Trophoblast cell (in vitro differentiated cells and primary cell): ENCODE data around the gene SLC27A5.

ENCODE experiments used
- DNase-seq, 2 donors: peaks; one replicate each; pipeline ENCODE4 v3.0.0-alpha.2; 2016
- H2AFZ ChIP-seq: 2 replicates; pipeline ENCODE4 v1.6.1; 2013; ENCODE audit warnings: low read length, moderate library complexity, mild to moderate bottlenecking; ENCODE audit not compliant: insufficient read depth, poor library complexity
- H2AK5ac ChIP-seq: 2 replicates; pipeline ENCODE4 v1.6.1; 2013; ENCODE audit warnings: mild to moderate bottlenecking, low read length
- H2BK120ac ChIP-seq: 2 replicates; pipeline ENCODE4 v1.6.1; 2013; ENCODE audit warnings: low read length, mild to moderate bottlenecking, moderate library complexity; ENCODE audit not compliant: insufficient read depth, poor library complexity
- H2BK12ac ChIP-seq: 2 replicates; pipeline ENCODE4 v1.6.1; 2013; ENCODE audit warnings: mild to moderate bottlenecking, low read length, moderate library complexity
- H2BK5ac ChIP-seq: 2 replicates; pipeline ENCODE4 v1.6.1; 2013; ENCODE audit warnings: low read length, low read depth, moderate library complexity, mild to moderate bottlenecking; ENCODE audit not compliant: poor library complexity
- H3K14ac ChIP-seq: 2 replicates; pipeline ENCODE4 v1.6.1; 2013; ENCODE audit warnings: mild to moderate bottlenecking, low read length
- H3K18ac ChIP-seq: 2 replicates; pipeline ENCODE4 v1.6.1; 2013; ENCODE audit warnings: mild to moderate bottlenecking, low read length
- H3K23ac ChIP-seq: 2 replicates; pipeline ENCODE4 v1.6.1; 2013; ENCODE audit warnings: low read length
- H3K27ac ChIP-seq: 2 replicates; pipeline ENCODE4 v1.5.1; 2013; ENCODE audit warnings: low read depth, mild to moderate bottlenecking, inconsistent platforms, low read length, moderate library complexity
- H3K27me3 ChIP-seq: 2 replicates; pipeline ENCODE4 v1.6.1; 2013; ENCODE audit warnings: inconsistent platforms, mild to moderate bottlenecking, low read length, moderate library complexity; ENCODE audit not compliant: insufficient read depth
- H3K36me3 ChIP-seq, 2 experiments: 1 replicate in 1 of 2; 2 replicates in 1 of 2; pipeline ENCODE4 v1.6.1; 2013; ENCODE audit warnings: low read length in 2 of 2, mild to moderate bottlenecking in 2 of 2, moderate library complexity in 1 of 2; ENCODE audit not compliant: insufficient read depth in 2 of 2, control insufficient read depth in 1 of 2
- H3K4ac ChIP-seq: 2 replicates; pipeline ENCODE4 v1.6.1; 2013; ENCODE audit warnings: low read depth, mild to moderate bottlenecking, low read length, moderate library complexity
- H3K4me1 ChIP-seq, 2 experiments: 1 replicate in 1 of 2; 2 replicates in 1 of 2; pipeline ENCODE4 v1.6.1; 2013; ENCODE audit warnings: low read length in 2 of 2, mild to moderate bottlenecking in 2 of 2, moderate library complexity in 1 of 2; ENCODE audit not compliant: insufficient read depth in 2 of 2, control insufficient read depth in 1 of 2
- H3K4me2 ChIP-seq: 2 replicates; pipeline ENCODE4 v1.6.1; 2013; ENCODE audit warnings: inconsistent platforms, mild to moderate bottlenecking, low read length, moderate library complexity
- H3K4me3 ChIP-seq: 2 replicates; pipeline ENCODE4 v1.5.1; 2013; ENCODE audit warnings: mild to moderate bottlenecking, low read depth, low read length, inconsistent platforms
- H3K79me1 ChIP-seq: one replicate; pipeline ENCODE4 v1.6.1; 2013; ENCODE audit warnings: low read length
- H3K79me2 ChIP-seq: 2 replicates; pipeline ENCODE4 v1.6.1; 2013; ENCODE audit warnings: low read length, mild to moderate bottlenecking; ENCODE audit not compliant: control insufficient read depth, insufficient read depth, poor library complexity
- H3K9ac ChIP-seq: 2 replicates; pipeline ENCODE4 v1.6.1; 2013; ENCODE audit warnings: mild to moderate bottlenecking, low read length
- H3K9me3 ChIP-seq: 2 replicates; pipeline ENCODE4 v1.6.1; 2013; ENCODE audit warnings: low read depth, mild to moderate bottlenecking, control low read depth, inconsistent platforms, low read length; ENCODE audit not compliant: insufficient read depth
- H4K12ac ChIP-seq: 2 replicates; pipeline ENCODE4 v1.6.1; 2013; ENCODE audit warnings: low read depth, mild to moderate bottlenecking, low read length, moderate library complexity
- H4K8ac ChIP-seq: 2 replicates; pipeline ENCODE4 v1.6.1; 2013; ENCODE audit warnings: low read depth, mild to moderate bottlenecking, low read length, moderate library complexity
- H4K91ac ChIP-seq: one replicate; pipeline ENCODE4 v1.6.1; 2013; ENCODE audit warnings: low read depth, mild to moderate bottlenecking, low read length, moderate library complexity
- WGBS: extraction: QIAGEN DNeasy Blood & Tissue Kit; methylation state at CpG from one replicate; pipeline ENCODE4 v1.1.7; 2013; ENCODE audit warnings: missing lambda C conversion rate; ENCODE audit not compliant: insufficient read length, insufficient coverage; ENCODE audit errors: extremely low coverage; 5-methylcytosine and 5-hydroxymethylcytosine counted together

SLC27A5 gene

DNA sequence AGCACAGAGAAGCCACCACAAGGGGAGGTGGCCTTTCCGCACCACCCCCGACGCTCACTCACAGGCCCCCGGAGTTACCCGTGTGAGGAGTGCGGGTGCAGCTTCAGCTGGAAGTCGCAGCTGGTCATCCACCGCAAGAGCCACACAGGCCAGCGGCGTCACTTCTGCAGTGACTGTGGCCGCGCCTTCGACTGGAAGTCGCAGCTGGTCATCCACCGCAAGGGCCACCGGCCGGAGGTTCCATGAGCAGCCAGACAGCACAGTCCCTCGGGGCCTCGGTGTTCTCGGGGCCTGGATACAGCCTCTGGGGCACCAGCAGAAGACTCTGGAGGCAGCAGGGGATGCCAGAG is 31.3 kb downstream of the SLC27A5 start:
- no peak for DNase-seq
- no peak overlapping the region for H2AFZ ChIP-seq
- no peak overlapping the region for H3K18ac ChIP-seq
- H3K9ac ChIP-seq: no peak overlapping the region
- no peak overlapping the region for H2BK5ac ChIP-seq
- H3K4me1 ChIP-seq: peaks cover 5 to 7% of the 10 kb centered on the region in 2 experiments
- H3K27ac ChIP-seq: no peak overlapping the region
- no peak overlapping the region for H2BK120ac ChIP-seq
- no peak overlapping the region for H3K23ac ChIP-seq
- H3K79me1 ChIP-seq: peaks cover 9% of the 10 kb centered on the region
- H2BK12ac ChIP-seq: no peak overlapping the region
- H3K4me3 ChIP-seq: no peak overlapping the region
- peaks cover 3% of the 10 kb centered on the region for H3K79me2 ChIP-seq
- no CpG with 5 or more reads among the region's 20 CpGs for WGBS
- no peak overlapping the region for H3K4me2 ChIP-seq
- H4K91ac ChIP-seq: no peak overlapping the region
- H3K27me3 ChIP-seq: no peaks in the 10 kb centered on the region
- no peak overlapping the region for H3K4ac ChIP-seq
- H3K36me3 ChIP-seq: peaks cover 13 to 15% of the 10 kb centered on the region in 2 experiments
- no peak overlapping the region for H3K14ac ChIP-seq
- no peak overlapping the region for H4K8ac ChIP-seq
- H3K9me3 ChIP-seq: no peaks in the 10 kb centered on the region
- no peak overlapping the region for H4K12ac ChIP-seq
- H2AK5ac ChIP-seq: no peak overlapping the region

DNA sequence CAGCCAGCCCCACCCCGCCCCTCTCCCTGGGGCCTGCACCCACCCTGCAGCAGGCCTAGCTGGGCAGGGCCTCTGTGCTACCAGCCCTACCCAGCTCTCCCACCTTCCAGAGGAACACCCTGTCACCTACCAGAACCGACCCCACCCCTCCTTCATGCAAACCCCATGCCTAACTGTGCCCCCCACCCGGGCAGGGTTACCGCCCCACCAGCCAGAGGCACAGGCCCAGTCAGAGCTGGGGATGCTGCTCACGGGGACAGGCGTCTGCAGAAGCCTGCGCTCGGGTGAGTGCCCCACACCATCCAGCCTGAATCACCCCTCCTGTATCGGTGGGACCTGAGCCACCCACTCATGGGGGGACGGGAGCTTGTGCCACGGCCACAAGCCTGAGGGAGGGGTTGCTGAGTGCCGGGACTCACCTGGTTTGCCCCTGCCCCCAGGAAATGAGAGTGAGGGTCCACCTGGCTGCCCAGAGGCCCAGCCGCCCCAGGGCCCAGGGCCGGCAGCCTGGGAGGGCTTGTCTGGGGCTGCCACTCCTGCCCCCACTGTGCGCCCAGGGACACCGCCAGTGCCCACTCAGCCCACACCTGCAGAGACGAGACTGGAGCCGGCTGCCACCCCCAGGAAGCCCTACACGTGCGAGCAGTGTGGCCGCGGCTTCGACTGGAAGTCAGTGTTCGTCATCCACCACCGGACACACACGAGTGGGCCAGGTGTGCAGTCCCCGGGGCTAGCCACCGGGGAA is 31.9 kb downstream of the SLC27A5 start:
- Histone ChIP-seq H2BK5ac (no peak overlapping the region), H2AFZ (no peak overlapping the region), H3K27me3 (no peaks in the 10 kb centered on the region), H3K4ac (no peak overlapping the region), H3K9ac (no peak overlapping the region), H3K4me3 (no peak overlapping the region), H2BK12ac (no peak overlapping the region), H3K4me1 (peaks cover 7 to 12% of the 10 kb centered on the region in 2 experiments), H3K79me2 (peaks cover 3% of the 10 kb centered on the region), H2BK120ac (no peak overlapping the region), H3K9me3 (no peaks in the 10 kb centered on the region), H3K18ac (no peak overlapping the region), H4K91ac (no peak overlapping the region), H3K23ac (no peak overlapping the region), H4K8ac (no peak overlapping the region), H3K27ac (no peak overlapping the region), H3K36me3 (peaks cover 13 to 15% of the 10 kb centered on the region in 2 experiments), H4K12ac (no peak overlapping the region), H3K14ac (no peak overlapping the region), H2AK5ac (no peak overlapping the region), H3K79me1 (peaks cover 11% of the 10 kb centered on the region), H3K4me2 (no peak overlapping the region)
- no CpG with 5 or more reads among the region's 28 CpGs for WGBS
- DNase-seq: no peak

DNA sequence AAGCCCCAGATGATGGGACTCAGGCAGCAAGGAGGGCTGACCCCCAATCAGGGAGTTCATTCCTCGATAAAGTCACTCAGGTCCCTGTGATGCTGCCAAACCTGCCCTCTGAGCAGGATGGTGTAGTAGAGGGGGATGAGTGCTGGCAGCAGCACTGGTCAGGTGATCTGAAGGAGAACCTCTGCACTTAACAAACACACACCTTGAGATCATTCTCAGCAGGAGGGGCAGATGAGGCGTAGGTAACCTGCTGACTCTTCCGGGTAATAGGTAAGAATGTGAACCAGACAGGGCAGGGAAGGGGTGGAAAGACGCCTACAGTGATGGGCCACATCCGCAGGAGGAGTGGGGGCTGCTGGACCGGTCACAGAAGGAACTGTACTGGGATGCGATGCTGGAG is 32.5 kb downstream of the SLC27A5 start:
- H3K27ac ChIP-seq: no peak overlapping the region
- H3K27me3 ChIP-seq: no peaks in the 10 kb centered on the region
- H2BK12ac ChIP-seq: no peak overlapping the region
- H3K9me3 ChIP-seq: no peaks in the 10 kb centered on the region
- H3K4me1 ChIP-seq: peaks cover 7 to 13% of the 10 kb centered on the region in 2 experiments
- no peak overlapping the region for H4K8ac ChIP-seq
- no peak for DNase-seq
- no peak overlapping the region for H3K9ac ChIP-seq
- no peak overlapping the region for H2BK5ac ChIP-seq
- peaks cover 11% of the 10 kb centered on the region for H3K79me1 ChIP-seq
- no peak overlapping the region for H3K18ac ChIP-seq
- H2AK5ac ChIP-seq: no peak overlapping the region
- peaks cover 13 to 15% of the 10 kb centered on the region in 2 experiments for H3K36me3 ChIP-seq
- H3K4me3 ChIP-seq: no peak overlapping the region
- H3K4me2 ChIP-seq: no peak overlapping the region
- H3K4ac ChIP-seq: no peak overlapping the region
- no CpG with 5 or more reads among the region's 7 CpGs for WGBS
- no peak overlapping the region for H3K14ac ChIP-seq
- no peak overlapping the region for H2BK120ac ChIP-seq
- no peak overlapping the region for H4K12ac ChIP-seq
- no peak overlapping the region for H3K23ac ChIP-seq
- H4K91ac ChIP-seq: no peak overlapping the region
- H3K79me2 ChIP-seq: peaks cover 3% of the 10 kb centered on the region
- no peak overlapping the region for H2AFZ ChIP-seq

DNA sequence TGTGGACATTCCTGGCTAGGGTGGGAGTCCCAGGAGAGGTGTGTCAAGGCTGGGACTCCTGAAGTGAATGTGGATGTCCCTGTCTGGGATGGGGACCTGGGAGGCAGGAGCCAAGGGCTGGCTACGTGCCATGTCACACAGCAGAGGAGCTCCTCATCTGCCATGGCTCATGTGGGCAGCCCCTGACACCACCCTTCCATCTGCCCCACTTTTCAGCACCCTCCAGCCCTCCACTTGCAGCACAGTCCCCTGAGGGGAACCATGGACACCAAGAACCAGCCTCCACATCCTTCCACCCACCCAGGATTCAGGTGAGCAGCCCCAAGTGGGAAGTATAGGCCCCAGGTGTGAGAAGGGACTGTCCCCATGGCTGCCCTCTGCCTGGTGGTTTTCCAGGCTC is 33.9 kb downstream of the SLC27A5 start:
- Histone ChIP-seq H4K91ac (no peak overlapping the region), H3K4me1 (peaks cover 7 to 13% of the 10 kb centered on the region in 2 experiments), H3K4ac (no peak overlapping the region), H3K14ac (no peak overlapping the region), H4K8ac (no peak overlapping the region), H3K4me3 (no peak overlapping the region), H3K18ac (no peak overlapping the region), H3K27me3 (no peaks in the 10 kb centered on the region), H2BK120ac (no peak overlapping the region), H2AFZ (no peak overlapping the region), H3K4me2 (no peak overlapping the region), H4K12ac (no peak overlapping the region), H3K36me3 (peaks cover 16 to 21% of the 10 kb centered on the region in 2 experiments), H2BK12ac (no peak overlapping the region), H3K79me1 (peaks cover 11% of the 10 kb centered on the region), H2BK5ac (no peak overlapping the region), H2AK5ac (no peak overlapping the region), H3K27ac (no peak overlapping the region), H3K79me2 (peaks cover 3% of the 10 kb centered on the region), H3K9me3 (no peaks in the 10 kb centered on the region), H3K23ac (no peak overlapping the region), H3K9ac (no peak overlapping the region)
- no CpG with 5 or more reads among the region's 1 CpG for WGBS
- no peak for DNase-seq
